Measurements from ENCODE around the gene ASIC2. TPM values are rescaled to one million over a fixed set of nuclear protein-coding genes. Genes with fewer than 3 reads are reported as not detected.

Gene ASIC2
- total and polyA plus RNA-seq, 2 experiments from 2014 or later = 0.52 to 2.8 TPM

DNA sequence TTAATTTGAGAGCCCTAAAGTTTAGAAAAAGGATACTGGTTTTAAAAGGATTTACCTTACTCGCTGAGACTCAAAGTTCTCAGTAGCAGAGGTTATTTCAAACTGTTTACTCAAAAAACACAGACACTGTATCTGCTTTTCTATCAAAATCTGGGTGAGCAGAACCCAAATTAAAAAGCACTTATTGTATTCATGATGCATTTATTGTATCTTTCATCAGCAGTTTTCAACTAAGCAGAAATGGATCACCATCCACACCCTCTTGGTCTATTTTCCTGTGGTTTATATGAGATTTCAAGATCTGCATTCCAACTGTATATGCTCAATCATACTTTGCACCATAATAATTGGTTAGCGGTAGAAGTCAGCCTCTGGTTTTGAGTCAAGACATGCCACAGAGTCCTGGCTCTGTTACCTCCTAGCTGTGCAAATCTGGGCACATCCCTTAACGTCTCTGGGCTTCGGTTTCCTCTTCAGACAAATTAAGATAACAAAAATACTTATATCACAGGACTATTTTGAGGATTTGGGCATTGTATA, 109.5 kb downstream of the ASIC2 start:
- H3F3A ChIP-seq (replicated peaks; ENCODE audit: low read depth) = no peaks in the 10 kb centered on the region
- H3K9me2 ChIP-seq (ENCODE audit: insufficient read depth) = no peaks in the 10 kb centered on the region
- no peaks in the 10 kb centered on the region for H3K4me1 Mint-ChIP-seq
- H3K9me3 Mint-ChIP-seq = no peaks in the 10 kb centered on the region
- no peak overlapping the region for H3K4me3 Mint-ChIP-seq
- no peaks in the 10 kb centered on the region for H3K36me3 Mint-ChIP-seq (ENCODE audit: low read depth)
- TF ChIP-seq, protein P1, sequence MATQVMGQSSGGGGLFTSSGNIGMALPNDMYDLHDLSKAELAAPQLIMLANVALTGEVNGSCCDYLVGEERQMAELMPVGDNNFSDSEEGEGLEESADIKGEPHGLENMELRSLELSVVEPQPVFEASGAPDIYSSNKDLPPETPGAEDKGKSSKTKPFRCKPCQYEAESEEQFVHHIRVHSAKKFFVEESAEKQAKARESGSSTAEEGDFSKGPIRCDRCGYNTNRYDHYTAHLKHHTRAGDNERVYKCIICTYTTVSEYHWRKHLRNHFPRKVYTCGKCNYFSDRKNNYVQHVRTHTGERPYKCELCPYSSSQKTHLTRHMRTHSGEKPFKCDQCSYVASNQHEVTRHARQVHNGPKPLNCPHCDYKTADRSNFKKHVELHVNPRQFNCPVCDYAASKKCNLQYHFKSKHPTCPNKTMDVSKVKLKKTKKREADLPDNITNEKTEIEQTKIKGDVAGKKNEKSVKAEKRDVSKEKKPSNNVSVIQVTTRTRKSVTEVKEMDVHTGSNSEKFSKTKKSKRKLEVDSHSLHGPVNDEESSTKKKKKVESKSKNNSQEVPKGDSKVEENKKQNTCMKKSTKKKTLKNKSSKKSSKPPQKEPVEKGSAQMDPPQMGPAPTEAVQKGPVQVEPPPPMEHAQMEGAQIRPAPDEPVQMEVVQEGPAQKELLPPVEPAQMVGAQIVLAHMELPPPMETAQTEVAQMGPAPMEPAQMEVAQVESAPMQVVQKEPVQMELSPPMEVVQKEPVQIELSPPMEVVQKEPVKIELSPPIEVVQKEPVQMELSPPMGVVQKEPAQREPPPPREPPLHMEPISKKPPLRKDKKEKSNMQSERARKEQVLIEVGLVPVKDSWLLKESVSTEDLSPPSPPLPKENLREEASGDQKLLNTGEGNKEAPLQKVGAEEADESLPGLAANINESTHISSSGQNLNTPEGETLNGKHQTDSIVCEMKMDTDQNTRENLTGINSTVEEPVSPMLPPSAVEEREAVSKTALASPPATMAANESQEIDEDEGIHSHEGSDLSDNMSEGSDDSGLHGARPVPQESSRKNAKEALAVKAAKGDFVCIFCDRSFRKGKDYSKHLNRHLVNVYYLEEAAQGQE (IDR thresholded peaks at IDR 0.05; ENCODE audit: unreplicated experiment) = no peak
- TF ChIP-seq EZH2phosphoT487 (IDR thresholded peaks at IDR 0.05; ENCODE audit: unreplicated experiment) (no peak), ZNF331 (CRISPR knock-in tag; IDR thresholded peaks at IDR 0.05; ENCODE audit: low read depth) (no peak), ETS1 (IDR thresholded peaks at IDR 0.05) (no peak), ZNF462 (CRISPR knock-in tag; IDR thresholded peaks at IDR 0.05) (no peak), JUNB (IDR thresholded peaks at IDR 0.05; ENCODE audit: unreplicated experiment) (no peak), POLR2AphosphoS5 (IDR thresholded peaks at IDR 0.05; ENCODE audit: low read depth) (no peak)
- H3K27me3 Mint-ChIP-seq (ENCODE audit: insufficient read depth, low read depth, poor library complexity) = peaks cover 11% of the 10 kb centered on the region
- peaks cover 33% of the 10 kb centered on the region; the same call in 1 of the 2 replicates for H3K27me3 ChIP-seq (ENCODE audit: insufficient read depth)
- DNase-seq (ENCODE audit: low spot score) (no peak), ATAC-seq (no peak)
- no peak overlapping the region for H3K27ac Mint-ChIP-seq
- H3K79me2 ChIP-seq (replicated peaks; ENCODE audit: insufficient read depth) = no peaks in the 10 kb centered on the region
- no peaks in the 10 kb centered on the region for H3K4me1 ChIP-seq (ENCODE audit: insufficient read depth)
- H3K27ac ChIP-seq (ENCODE audit: low read depth) = no peak overlapping the region
- no peak overlapping the region for H3K4me3 ChIP-seq
- H2AFZ ChIP-seq = no peak overlapping the region
- no peak overlapping the region for H3K4me2 ChIP-seq
- H3K36me3 ChIP-seq (ENCODE audit: insufficient read depth) = no peaks in the 10 kb centered on the region
- H4K20me1 ChIP-seq (replicated peaks; ENCODE audit: insufficient read depth) = no peaks in the 10 kb centered on the region
